ENCODE data around the gene S100A9. TPM values are rescaled to one million over a fixed set of nuclear protein-coding genes. Genes with fewer than 3 reads are reported as not detected.

The S100A9 gene
- total RNA-seq (2014; rRNA removed) (482 and 559 TPM in 2 replicates), Bru-seq, nascent RNA (percentile 56 among the genes with signal in this experiment), BruChase-seq, experiment 1, labeled RNA remaining after a 6-hour chase (percentile 46 among the genes with signal in this experiment), BruChase-seq, experiment 2, labeled RNA remaining after a 2-hour chase (percentile 40 among the genes with signal in this experiment)
- long read RNA-seq = 0 reads

DNA sequence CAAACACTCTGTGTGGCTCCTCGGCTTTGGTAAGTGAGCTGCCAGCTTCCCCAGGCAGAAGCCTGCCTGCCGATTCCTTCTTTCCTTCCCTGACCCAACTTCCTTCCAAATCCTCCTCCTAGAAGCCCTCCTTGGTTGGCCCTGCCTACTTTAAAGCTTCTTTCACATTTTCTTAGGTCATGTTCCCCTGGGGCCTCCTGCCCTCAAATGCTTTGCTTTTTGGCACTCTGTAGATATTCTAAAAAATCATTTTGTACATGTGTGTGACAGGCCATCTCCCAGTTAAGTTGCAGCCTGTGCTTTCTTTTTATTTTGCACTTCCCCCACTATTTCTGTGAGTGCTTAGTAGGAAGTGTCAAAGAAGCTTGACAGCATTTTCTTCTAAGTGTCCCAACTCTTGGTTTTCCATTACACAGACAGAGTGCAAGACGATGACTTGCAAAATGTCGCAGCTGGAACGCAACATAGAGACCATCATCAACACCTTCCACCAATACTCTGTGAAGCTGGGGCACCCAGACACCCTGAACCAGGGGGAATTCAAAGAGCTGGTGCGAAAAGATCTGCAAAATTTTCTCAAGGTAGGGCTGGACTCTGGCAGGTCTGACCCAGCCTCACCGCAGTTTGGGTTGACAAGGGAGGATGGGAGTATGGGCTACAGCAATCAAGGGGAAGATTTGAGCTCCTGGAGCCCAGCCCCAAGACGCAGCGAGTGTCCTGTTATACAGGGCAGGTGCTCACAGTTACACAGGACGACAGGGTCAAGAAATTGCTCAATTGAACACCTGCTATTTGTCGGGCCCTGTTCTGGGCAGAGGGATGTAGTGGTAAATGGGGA, at the start of gene S100A9:
TSS of gene S100A9 (plus strand) at position 2 of the 838 bp plus-strand sequence. CDS start at position 432, 430 bp downstream.
- no peaks in the 10 kb centered on the region for H3K9me3 ChIP-seq (ENCODE audit: low read length)
- intact Hi-C loops (cut with micrococcal nuclease) = loop anchor here (10.0 kb wide), 2 partner anchors 317 to 387 kb away; partner anchors contain the start of genes ILF2 and NPR1
- H3K27ac ChIP-seq (ENCODE audit: low read length) = peak within 1 kb of the TSS; percentile 93
- DNase-seq (no peak), ATAC-seq (no peak)
- peak within 1 kb of the TSS; percentile 75 for H3K4me2 ChIP-seq (ENCODE audit: low read length)
- no peaks in the 10 kb centered on the region for H3K79me2 ChIP-seq (ENCODE audit: low read length)
- ChIA-PET POLR2A (ENCODE audit: unreplicated experiment) (interaction anchor here (0.5 kb wide), 1 partner anchor 247 kb away, joined by 3 read pairs; no protein-coding TSS in a partner anchor), CTCF (interaction anchor here (1.1 kb wide), 1 partner anchor 135 kb away, joined by 5 read pairs; no protein-coding TSS in a partner anchor)
- H3K4me3 ChIP-seq (ENCODE audit: low read length) = peak within 1 kb of the TSS; percentile 36
- H2AFZ ChIP-seq (ENCODE audit: low read length) = peak within 1 kb of the TSS; percentile 49; the same call in 1 of the 2 replicates
- BruUV-seq (replicated peaks) = TSS peak; percentile 93
- no peaks in the 10 kb centered on the region for H3K9me2 ChIP-seq (replicated peaks; ENCODE audit: low read length)
- TF ChIP-seq EZH2 (IDR thresholded peaks at IDR 0.05; ENCODE audit: low read length, unreplicated experiment) = no peak
- no peak for TF ChIP-seq EZH2phosphoT487 (IDR thresholded peaks at IDR 0.05; ENCODE audit: borderline replicate concordance, low read length)
- TF ChIP-seq, protein P1, sequence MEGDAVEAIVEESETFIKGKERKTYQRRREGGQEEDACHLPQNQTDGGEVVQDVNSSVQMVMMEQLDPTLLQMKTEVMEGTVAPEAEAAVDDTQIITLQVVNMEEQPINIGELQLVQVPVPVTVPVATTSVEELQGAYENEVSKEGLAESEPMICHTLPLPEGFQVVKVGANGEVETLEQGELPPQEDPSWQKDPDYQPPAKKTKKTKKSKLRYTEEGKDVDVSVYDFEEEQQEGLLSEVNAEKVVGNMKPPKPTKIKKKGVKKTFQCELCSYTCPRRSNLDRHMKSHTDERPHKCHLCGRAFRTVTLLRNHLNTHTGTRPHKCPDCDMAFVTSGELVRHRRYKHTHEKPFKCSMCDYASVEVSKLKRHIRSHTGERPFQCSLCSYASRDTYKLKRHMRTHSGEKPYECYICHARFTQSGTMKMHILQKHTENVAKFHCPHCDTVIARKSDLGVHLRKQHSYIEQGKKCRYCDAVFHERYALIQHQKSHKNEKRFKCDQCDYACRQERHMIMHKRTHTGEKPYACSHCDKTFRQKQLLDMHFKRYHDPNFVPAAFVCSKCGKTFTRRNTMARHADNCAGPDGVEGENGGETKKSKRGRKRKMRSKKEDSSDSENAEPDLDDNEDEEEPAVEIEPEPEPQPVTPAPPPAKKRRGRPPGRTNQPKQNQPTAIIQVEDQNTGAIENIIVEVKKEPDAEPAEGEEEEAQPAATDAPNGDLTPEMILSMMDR (conservative IDR thresholded peaks at IDR 0.05; ENCODE audit: low read depth, low read length) = no peak
- H3K4me1 ChIP-seq (ENCODE audit: insufficient read depth, low read length) = peaks cover 42% of the 10 kb centered on the region
- H3K36me3 ChIP-seq (ENCODE audit: low read depth, low read length) = no peaks in the 10 kb centered on the region
- H3K27me3 ChIP-seq (ENCODE audit: low read length) = no peaks in the 10 kb centered on the region
- H3K9ac ChIP-seq (ENCODE audit: low read length) = peak within 1 kb of the TSS; percentile 69
- H4K20me1 ChIP-seq (ENCODE audit: low read length) = no peaks in the 10 kb centered on the region
- peaks cover 4% of the 10 kb centered on the region for H3F3A ChIP-seq (ENCODE audit: low read length, unreplicated experiment)

- TF ChIP-seq EZH2phosphoT487 (IDR thresholded peaks at IDR 0.05; ENCODE audit: borderline replicate concordance, low read length) (no peak), EZH2 (IDR thresholded peaks at IDR 0.05; ENCODE audit: low read length, unreplicated experiment) (no peak)
- TF ChIP-seq, protein P1 (conservative IDR thresholded peaks at IDR 0.05; ENCODE audit: low read depth, low read length) = no peak
- no peak for DNase-seq
- no peak overlapping the region for H3K27ac ChIP-seq (ENCODE audit: low read length)
- H3K4me1 ChIP-seq (ENCODE audit: insufficient read depth, low read length) = no peaks in the 10 kb centered on the region
- no TSS peak for BruUV-seq (replicated peaks)
- CTCF ChIA-PET = no interaction called here
- H3F3A ChIP-seq (ENCODE audit: low read length, unreplicated experiment) = no peaks in the 10 kb centered on the region
- H3K27me3 ChIP-seq (ENCODE audit: low read length) = peaks cover 77% of the 10 kb centered on the region
- H3K9me2 ChIP-seq (replicated peaks; ENCODE audit: low read length) = no peaks in the 10 kb centered on the region
- no peak overlapping the region for H3K4me2 ChIP-seq (ENCODE audit: low read length)
- intact Hi-C loops (cut with micrococcal nuclease) = no loop called here
- ATAC-seq = no peak
- H3K9ac ChIP-seq (ENCODE audit: low read length) = no peak overlapping the region
- no peaks in the 10 kb centered on the region for H4K20me1 ChIP-seq (ENCODE audit: low read length)
- H3K9me3 ChIP-seq (ENCODE audit: low read length) = no peaks in the 10 kb centered on the region
- no peak overlapping the region for H3K4me3 ChIP-seq (ENCODE audit: low read length)
- H3K79me2 ChIP-seq (ENCODE audit: low read length) = no peaks in the 10 kb centered on the region
- H3K36me3 ChIP-seq (ENCODE audit: low read depth, low read length) = no peaks in the 10 kb centered on the region
- no peak overlapping the region for H2AFZ ChIP-seq (ENCODE audit: low read length)
- POLR2A ChIA-PET (ENCODE audit: unreplicated experiment) = no interaction called here
These were observed 49.1 kb upstream of the S100A9 start for GRCh38 chr1:153308540-153308939.
